ENCODE measurements around the gene FAM13A.

FAM13A gene

GRCh38 chr4:88881227-88881569, 175.8 kb downstream of the FAM13A start:
- Histone ChIP-seq H3K27me3 (replicated peaks) (no peaks in the 10 kb centered on the region), H3K36me3 (replicated peaks) (no peaks in the 10 kb centered on the region), H3K27ac (no peak overlapping the region), H3K4me3 (ENCODE audit: low read depth, low read length) (no peak overlapping the region)
- TF ChIP-seq, protein P1, sequence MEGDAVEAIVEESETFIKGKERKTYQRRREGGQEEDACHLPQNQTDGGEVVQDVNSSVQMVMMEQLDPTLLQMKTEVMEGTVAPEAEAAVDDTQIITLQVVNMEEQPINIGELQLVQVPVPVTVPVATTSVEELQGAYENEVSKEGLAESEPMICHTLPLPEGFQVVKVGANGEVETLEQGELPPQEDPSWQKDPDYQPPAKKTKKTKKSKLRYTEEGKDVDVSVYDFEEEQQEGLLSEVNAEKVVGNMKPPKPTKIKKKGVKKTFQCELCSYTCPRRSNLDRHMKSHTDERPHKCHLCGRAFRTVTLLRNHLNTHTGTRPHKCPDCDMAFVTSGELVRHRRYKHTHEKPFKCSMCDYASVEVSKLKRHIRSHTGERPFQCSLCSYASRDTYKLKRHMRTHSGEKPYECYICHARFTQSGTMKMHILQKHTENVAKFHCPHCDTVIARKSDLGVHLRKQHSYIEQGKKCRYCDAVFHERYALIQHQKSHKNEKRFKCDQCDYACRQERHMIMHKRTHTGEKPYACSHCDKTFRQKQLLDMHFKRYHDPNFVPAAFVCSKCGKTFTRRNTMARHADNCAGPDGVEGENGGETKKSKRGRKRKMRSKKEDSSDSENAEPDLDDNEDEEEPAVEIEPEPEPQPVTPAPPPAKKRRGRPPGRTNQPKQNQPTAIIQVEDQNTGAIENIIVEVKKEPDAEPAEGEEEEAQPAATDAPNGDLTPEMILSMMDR (IDR thresholded peaks at IDR 0.05; ENCODE audit: low read depth, low read length, missing control alignments): no peak
- in situ Hi-C loops (cut with HindIII; ENCODE audit: low pct_ligation_motif_present, low sequenced_read_pairs): no loop called here
- no peak for DNase-seq

- Histone ChIP-seq H3K36me3 (replicated peaks) (no peaks in the 10 kb centered on the region), H3K27ac (no peak overlapping the region), H3K4me3 (ENCODE audit: low read depth, low read length) (no peak overlapping the region), H3K27me3 (replicated peaks) (no peaks in the 10 kb centered on the region)
- DNase-seq: no peak
- TF ChIP-seq, protein P1 (IDR thresholded peaks at IDR 0.05; ENCODE audit: low read depth, low read length, missing control alignments): no peak
- in situ Hi-C loops (cut with HindIII; ENCODE audit: low pct_ligation_motif_present, low sequenced_read_pairs): no loop called here
Measured at GRCh38 chr4:88880501-88881226, 176.3 kb downstream of the FAM13A start.

DNA sequence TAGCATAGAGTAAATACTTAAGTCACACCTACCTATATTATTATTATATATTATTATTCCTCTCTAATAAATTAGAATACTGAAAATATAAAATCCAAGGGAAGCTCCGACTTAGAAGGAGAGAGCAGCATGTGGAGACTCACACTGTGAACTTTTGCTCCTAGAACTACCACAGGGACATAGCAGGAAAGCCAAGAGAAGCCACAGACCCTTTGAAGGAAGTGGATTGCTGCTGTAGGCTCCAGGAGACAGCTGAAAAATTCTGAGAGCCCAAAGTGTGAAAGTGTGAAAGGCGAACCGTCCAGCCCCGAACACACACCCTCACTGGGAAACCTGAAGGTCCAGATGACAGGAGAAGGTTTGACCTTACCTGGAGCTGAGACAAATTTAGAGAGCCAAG, 177.0 kb downstream of the FAM13A start:
- TF ChIP-seq, protein P1 (IDR thresholded peaks at IDR 0.05; ENCODE audit: low read depth, low read length, missing control alignments): no peak
- Histone ChIP-seq H3K36me3 (replicated peaks) (no peaks in the 10 kb centered on the region), H3K4me3 (ENCODE audit: low read depth, low read length) (no peak overlapping the region), H3K27me3 (replicated peaks) (no peaks in the 10 kb centered on the region), H3K27ac (no peak overlapping the region)
- DNase-seq: peak; percentile 54
- in situ Hi-C loops (cut with HindIII; ENCODE audit: low pct_ligation_motif_present, low sequenced_read_pairs): no loop called here

GRCh38 chr4:88878642-88879041, 178.3 kb downstream of the FAM13A start:
- no peaks in the 10 kb centered on the region for H3K27me3 ChIP-seq (replicated peaks)
- H3K36me3 ChIP-seq (replicated peaks): no peaks in the 10 kb centered on the region
- DNase-seq: no peak
- H3K27ac ChIP-seq: no peak overlapping the region
- TF ChIP-seq, protein P1 (IDR thresholded peaks at IDR 0.05; ENCODE audit: low read depth, low read length, missing control alignments): no peak
- in situ Hi-C loops (cut with HindIII; ENCODE audit: low pct_ligation_motif_present, low sequenced_read_pairs): no loop called here
- no peak overlapping the region for H3K4me3 ChIP-seq (ENCODE audit: low read depth, low read length)

DNA sequence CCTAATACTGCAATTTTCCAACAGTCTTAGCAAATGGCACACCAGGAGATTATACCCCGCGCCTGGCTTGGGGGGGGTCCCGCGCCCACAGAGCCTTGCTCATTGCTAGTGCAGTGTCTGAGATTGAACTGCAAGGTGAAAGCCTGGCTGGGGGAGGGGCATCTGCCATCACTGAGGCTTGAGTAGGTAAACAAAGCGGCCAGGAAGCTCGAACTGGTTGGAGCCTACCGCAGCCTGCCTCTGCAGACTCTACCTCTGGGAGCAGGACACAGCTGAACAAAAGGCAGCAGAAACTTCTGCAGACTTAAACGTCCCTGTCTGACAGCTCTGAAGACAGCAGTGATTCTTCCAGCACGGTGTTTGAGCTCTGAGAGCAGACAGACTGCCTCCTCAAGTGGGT, 186.6 kb downstream of the FAM13A start:
- no peaks in the 10 kb centered on the region for H3K27me3 ChIP-seq (replicated peaks)
- H3K36me3 ChIP-seq (replicated peaks): no peaks in the 10 kb centered on the region
- in situ Hi-C loops (cut with HindIII; ENCODE audit: low pct_ligation_motif_present, low sequenced_read_pairs): no loop called here
- no peak overlapping the region for H3K4me3 ChIP-seq (ENCODE audit: low read depth, low read length)
- no peak for DNase-seq
- H3K27ac ChIP-seq: no peak overlapping the region
- TF ChIP-seq, protein P1 (IDR thresholded peaks at IDR 0.05; ENCODE audit: low read depth, low read length, missing control alignments): no peak

DNA sequence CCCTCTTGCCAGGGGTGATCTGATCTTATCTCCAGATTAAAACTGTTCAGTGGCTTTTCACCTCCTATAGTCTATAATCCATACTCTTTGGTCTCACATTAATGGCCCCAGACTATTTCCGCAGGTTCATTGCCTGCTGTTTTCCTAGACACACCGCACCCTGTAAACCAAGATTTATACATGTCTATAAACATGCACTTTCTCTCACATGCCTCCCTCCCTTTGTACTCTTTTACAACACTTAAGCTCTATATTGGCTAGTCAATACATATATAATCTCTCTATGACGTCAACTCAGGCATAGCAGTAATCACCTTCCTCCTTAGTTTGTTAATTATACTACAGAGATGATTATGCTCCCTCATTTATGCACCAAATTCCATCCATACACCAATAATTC, 188.5 kb downstream of the FAM13A start:
- TF ChIP-seq, protein P1 (IDR thresholded peaks at IDR 0.05; ENCODE audit: low read depth, low read length, missing control alignments): no peak
- no peaks in the 10 kb centered on the region for H3K27me3 ChIP-seq (replicated peaks)
- no peak overlapping the region for H3K27ac ChIP-seq
- no peak overlapping the region for H3K4me3 ChIP-seq (ENCODE audit: low read depth, low read length)
- in situ Hi-C loops (cut with HindIII; ENCODE audit: low pct_ligation_motif_present, low sequenced_read_pairs): no loop called here
- no peak for DNase-seq
- no peaks in the 10 kb centered on the region for H3K36me3 ChIP-seq (replicated peaks)
